C4-2B (cell line): ENCODE results near the gene ST3GAL6.
A peak's percentile ranks its signal among the peaks of the same experiment; 100 is the strongest.

ENCODE experiments used
- ZFX ChIP-seq: fragments of 450-650 bp; IDR thresholded peaks from 2 replicates; pipeline ENCODE4 v1.6.1; 2017
- TF ChIP-seq, protein P1 (sequence below): fragments of 450-650 bp; conservative IDR thresholded peaks from 2 replicates; pipeline ENCODE4 v1.5.1; 2017; ENCODE audit warnings: mild to moderate bottlenecking

DNA sequence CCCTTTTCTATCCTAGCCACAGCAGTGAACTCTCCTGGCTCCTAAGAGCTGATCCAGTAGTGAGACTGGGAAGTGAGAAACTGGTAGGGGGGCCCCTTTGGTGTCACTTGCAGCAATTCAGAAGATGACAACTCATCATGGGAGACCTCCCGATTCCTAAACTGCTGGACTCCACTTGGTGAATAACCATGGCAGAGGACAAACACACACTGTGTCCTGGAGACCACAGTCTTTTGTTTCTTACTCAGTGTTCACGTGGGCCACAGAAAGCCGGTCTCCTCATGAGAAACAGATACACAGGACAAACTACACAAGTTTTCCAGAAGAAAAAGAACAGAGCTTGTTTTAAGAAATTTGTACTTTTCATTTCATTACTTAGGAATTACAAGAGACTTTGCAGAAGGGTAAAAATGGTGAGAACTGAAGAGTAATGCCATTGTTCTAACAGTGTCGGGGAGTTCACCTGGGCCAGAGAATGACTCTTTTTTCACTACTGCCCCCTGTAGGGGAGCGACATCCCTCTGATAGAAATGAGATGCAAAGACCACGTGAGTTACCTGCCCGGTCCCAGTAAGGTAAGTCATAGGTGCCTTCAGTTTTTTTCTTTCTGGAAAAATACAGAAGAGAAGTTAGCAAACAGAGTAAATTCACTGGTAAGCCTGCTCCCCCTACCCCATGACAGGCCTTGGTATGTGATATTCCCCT is 38.1 kb downstream of the ST3GAL6 start:
- TF ChIP-seq, protein P1, sequence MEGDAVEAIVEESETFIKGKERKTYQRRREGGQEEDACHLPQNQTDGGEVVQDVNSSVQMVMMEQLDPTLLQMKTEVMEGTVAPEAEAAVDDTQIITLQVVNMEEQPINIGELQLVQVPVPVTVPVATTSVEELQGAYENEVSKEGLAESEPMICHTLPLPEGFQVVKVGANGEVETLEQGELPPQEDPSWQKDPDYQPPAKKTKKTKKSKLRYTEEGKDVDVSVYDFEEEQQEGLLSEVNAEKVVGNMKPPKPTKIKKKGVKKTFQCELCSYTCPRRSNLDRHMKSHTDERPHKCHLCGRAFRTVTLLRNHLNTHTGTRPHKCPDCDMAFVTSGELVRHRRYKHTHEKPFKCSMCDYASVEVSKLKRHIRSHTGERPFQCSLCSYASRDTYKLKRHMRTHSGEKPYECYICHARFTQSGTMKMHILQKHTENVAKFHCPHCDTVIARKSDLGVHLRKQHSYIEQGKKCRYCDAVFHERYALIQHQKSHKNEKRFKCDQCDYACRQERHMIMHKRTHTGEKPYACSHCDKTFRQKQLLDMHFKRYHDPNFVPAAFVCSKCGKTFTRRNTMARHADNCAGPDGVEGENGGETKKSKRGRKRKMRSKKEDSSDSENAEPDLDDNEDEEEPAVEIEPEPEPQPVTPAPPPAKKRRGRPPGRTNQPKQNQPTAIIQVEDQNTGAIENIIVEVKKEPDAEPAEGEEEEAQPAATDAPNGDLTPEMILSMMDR: 0 out of 2 replicates have a peak, but pooled peaks have one; percentile 17
- TF ChIP-seq ZFX: no peak
